ENCODE results near the gene GPR12.

GRCh38 chr13:26762745-26763345, 2.3 kb upstream of the GPR12 start:
- TF ChIP-seq, protein P1, sequence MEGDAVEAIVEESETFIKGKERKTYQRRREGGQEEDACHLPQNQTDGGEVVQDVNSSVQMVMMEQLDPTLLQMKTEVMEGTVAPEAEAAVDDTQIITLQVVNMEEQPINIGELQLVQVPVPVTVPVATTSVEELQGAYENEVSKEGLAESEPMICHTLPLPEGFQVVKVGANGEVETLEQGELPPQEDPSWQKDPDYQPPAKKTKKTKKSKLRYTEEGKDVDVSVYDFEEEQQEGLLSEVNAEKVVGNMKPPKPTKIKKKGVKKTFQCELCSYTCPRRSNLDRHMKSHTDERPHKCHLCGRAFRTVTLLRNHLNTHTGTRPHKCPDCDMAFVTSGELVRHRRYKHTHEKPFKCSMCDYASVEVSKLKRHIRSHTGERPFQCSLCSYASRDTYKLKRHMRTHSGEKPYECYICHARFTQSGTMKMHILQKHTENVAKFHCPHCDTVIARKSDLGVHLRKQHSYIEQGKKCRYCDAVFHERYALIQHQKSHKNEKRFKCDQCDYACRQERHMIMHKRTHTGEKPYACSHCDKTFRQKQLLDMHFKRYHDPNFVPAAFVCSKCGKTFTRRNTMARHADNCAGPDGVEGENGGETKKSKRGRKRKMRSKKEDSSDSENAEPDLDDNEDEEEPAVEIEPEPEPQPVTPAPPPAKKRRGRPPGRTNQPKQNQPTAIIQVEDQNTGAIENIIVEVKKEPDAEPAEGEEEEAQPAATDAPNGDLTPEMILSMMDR (optimal IDR thresholded peaks at IDR 0.05 in 1 of 3, IDR thresholded peaks at IDR 0.05 in 1 of 3, conservative IDR thresholded peaks at IDR 0.05 in 1 of 3; ENCODE audit: extremely low read depth in 1 of 3, insufficient read depth in 2 of 3, low read length in 3 of 3), result no peak
- TF ChIP-seq EZH2 (IDR thresholded peaks at IDR 0.05; ENCODE audit: low read length), result no peak

Measured in keratinocyte (primary cell).